Mammary epithelial cell (primary cell): ENCODE data around the gene RAD9A.

ENCODE experiments used
- CTCF ChIP-seq, 2 donors: IDR thresholded peaks in 1 of 2; conservative IDR thresholded peaks in 1 of 2; 2 replicates each; pipeline ENCODE4 v1.5.1; 2011 to 2012; ENCODE audit warnings: inconsistent platforms in 2 of 2, low read length in 2 of 2, mild to moderate bottlenecking in 2 of 2, control low read depth in 1 of 2, low read depth in 1 of 2; ENCODE audit not compliant: insufficient read depth in 1 of 2; ENCODE audit errors: extremely low read depth in 1 of 2
- EZH2 ChIP-seq: IDR thresholded peaks from 2 replicates; pipeline ENCODE4 v1.6.1; 2012; ENCODE audit warnings: low read length, inconsistent platforms, borderline replicate concordance

- no peak for TF ChIP-seq CTCF (conservative IDR thresholded peaks at IDR 0.05 in 1 of 2, IDR thresholded peaks at IDR 0.05 in 1 of 2; ENCODE audit: extremely low read depth in 1 of 2, insufficient read depth in 1 of 2, low read depth in 1 of 2, low read length in 2 of 2)
- TF ChIP-seq EZH2, result no peak
These were observed 15.5 kb upstream of the RAD9A start for GRCh38 chr11:67376063-67376820.
